HT-29 (cell line): ENCODE results near the gene DIAPH3. TPM values are rescaled to one million over a fixed set of nuclear protein-coding genes. Genes with fewer than 3 reads are reported as not detected.

Source experiments
- DNase-seq: peaks from one replicate; pipeline ENCODE4 v3.0.0-alpha.2; 2015; ENCODE audit warnings: low spot score
- total RNA-seq: library from RNA; depleted of rRNA; stranded (reverse); fragments of >200 nt; shearing (Covaris generic); gene quantifications from 2 replicates; pipeline ENCODE4 v1.2.3, GENCODE V29; 2014

DIAPH3 gene
- total RNA-seq, 1 experiment from 2014 or later: 7.9 TPM

- DNase-seq: no peak
Measured at GRCh38 chr13:59780058-59780457, 383.7 kb downstream of the DIAPH3 start.

GRCh38 chr13:59776924-59777690, 386.6 kb downstream of the DIAPH3 start:
- DNase-seq: no peak

- no peak for DNase-seq
Measured at GRCh38 chr13:59774491-59774971, 389.2 kb downstream of the DIAPH3 start.

GRCh38 chr13:59771272-59771671, 392.5 kb downstream of the DIAPH3 start:
- peak; percentile 38 for DNase-seq

GRCh38 chr13:59770451-59770850, 393.3 kb downstream of the DIAPH3 start:
- DNase-seq: no peak

- DNase-seq: no peak
Measured at GRCh38 chr13:59766236-59766635, 397.5 kb downstream of the DIAPH3 start.

GRCh38 chr13:59755632-59756290, 408.0 kb downstream of the DIAPH3 start:
- DNase-seq: no peak

- DNase-seq: no peak
Measured at GRCh38 chr13:59754411-59754810, 409.3 kb downstream of the DIAPH3 start.

GRCh38 chr13:59750860-59751259, 412.9 kb downstream of the DIAPH3 start:
- DNase-seq: no peak

GRCh38 chr13:59748046-59748445, 415.7 kb downstream of the DIAPH3 start:
- DNase-seq: no peak

GRCh38 chr13:59747529-59747928, 416.2 kb downstream of the DIAPH3 start:
- DNase-seq: peak; percentile 38

- DNase-seq: no peak
Measured at GRCh38 chr13:59746291-59746962, 417.3 kb downstream of the DIAPH3 start.

GRCh38 chr13:59745392-59745788, 418.3 kb downstream of the DIAPH3 start:
- DNase-seq: no peak

- DNase-seq: no peak
Measured at GRCh38 chr13:59744747-59745391, 418.9 kb downstream of the DIAPH3 start.

- DNase-seq: no peak
Measured at GRCh38 chr13:59743195-59743594, 420.5 kb downstream of the DIAPH3 start.

- no peak for DNase-seq
Measured at GRCh38 chr13:59742467-59742866, 421.3 kb downstream of the DIAPH3 start.

- DNase-seq: no peak
Measured at GRCh38 chr13:59738921-59739320, 424.8 kb downstream of the DIAPH3 start.

GRCh38 chr13:59734393-59734792, 429.3 kb downstream of the DIAPH3 start:
- DNase-seq: no peak

- no peak for DNase-seq
Measured at GRCh38 chr13:59733744-59734143, 430.0 kb downstream of the DIAPH3 start.

GRCh38 chr13:59730026-59730425, 433.7 kb downstream of the DIAPH3 start:
- DNase-seq: no peak

GRCh38 chr13:59728896-59729545, 434.7 kb downstream of the DIAPH3 start:
- DNase-seq: no peak
